ENCODE results near the gene DAO.

GRCh38 chr12:108928695-108929094 lies 48.8 kb downstream of the DAO start:
- TF ChIP-seq POLR2A (IDR thresholded peaks at IDR 0.05) (no peak), CTCF (IDR thresholded peaks at IDR 0.05) (no peak)

Data from testis (tissue), 2 donors.